ENCODE results near the gene CACNA1F.

The CACNA1F gene

GRCh38 chrX:49257074-49257790 is 24.1 kb upstream of the CACNA1F start:
- DNase-seq, result no peak

- DNase-seq, result no peak
These were observed 23.3 kb upstream of the CACNA1F start for GRCh38 chrX:49256268-49256995.

DNA sequence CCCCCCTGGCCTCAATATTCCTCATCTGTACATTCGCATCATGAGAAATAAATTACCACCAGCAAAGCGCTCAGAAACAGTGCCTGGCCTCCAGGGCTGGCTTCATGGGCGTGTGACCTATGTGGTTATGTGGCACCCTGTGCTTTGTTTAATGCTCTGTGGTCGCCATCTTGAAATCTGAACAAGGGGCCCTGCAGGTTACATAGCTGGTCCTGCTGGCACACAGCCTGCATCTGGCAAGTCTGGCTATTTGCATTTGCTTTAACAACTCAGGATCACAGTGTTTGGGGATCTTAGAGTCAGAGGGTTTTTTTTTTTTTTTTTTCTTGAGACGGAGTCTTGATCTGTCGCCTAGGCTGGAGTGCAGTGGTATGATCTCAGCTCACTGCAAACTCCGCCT is 21.5 kb upstream of the CACNA1F start:
- no peak for DNase-seq

DNA sequence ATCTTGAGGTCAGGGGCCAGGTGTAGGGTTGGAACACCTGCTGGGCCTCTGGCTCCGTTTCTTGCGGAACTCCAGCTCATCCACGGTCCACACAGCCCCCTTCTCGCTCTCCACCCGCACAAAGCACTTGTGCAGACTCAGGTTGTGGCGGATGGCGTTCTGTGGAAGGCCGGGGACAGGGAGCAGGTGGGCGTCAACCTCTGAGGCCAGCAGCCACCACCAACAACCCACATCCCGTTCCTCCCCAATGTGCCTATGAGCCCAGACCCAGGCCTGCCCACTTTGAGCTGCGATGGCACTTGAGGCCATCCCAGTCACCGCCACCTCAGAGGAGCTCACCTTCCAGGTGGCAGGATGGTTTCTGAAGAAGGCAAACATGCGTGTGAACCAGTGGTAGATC is 18.2 kb upstream of the CACNA1F start:
- DNase-seq, result no peak

DNA sequence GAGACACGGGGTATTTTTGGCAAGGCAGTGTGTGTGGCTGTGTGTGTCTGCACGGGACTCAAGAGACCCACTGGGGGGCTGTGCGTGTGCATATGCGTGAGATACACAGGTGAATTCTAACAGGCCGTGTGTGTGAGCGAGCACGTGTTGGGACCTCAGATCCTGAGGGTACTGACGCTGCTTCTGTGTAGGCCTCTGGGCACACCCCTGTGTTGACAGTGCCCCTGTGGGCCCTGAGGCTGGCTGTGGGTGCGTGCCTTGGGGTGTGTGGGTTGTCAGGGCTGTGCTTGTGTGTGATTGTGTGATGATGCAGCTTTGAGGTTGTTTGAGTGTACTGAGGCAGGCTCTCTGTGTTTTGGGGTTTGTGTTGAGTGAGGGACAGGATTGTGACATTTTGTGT is 17.4 kb upstream of the CACNA1F start:
- no peak for DNase-seq

- no peak for DNase-seq
These were observed 16.9 kb upstream of the CACNA1F start for GRCh38 chrX:49250066-49250465.

DNA sequence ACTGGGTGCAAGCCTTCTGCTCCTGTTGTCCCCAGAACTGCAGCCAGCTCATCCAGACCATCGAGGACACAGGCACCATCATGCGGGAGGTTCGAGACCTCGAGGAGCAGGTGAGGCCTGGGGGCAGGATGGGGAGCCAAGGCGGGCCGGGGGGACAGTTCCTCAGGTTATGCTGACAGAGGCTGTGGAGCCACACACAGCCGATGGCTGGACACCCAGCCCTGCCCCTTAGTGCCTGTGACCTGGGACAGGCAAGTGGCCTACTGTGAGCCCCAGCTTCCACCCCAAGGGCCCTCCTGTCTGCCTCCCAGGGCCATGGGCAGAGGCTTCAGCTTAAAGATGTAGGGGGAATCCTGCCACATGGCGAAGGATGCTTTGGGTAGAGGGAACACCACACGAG is 16.5 kb upstream of the CACNA1F start:
- DNase-seq, result no peak

DNA sequence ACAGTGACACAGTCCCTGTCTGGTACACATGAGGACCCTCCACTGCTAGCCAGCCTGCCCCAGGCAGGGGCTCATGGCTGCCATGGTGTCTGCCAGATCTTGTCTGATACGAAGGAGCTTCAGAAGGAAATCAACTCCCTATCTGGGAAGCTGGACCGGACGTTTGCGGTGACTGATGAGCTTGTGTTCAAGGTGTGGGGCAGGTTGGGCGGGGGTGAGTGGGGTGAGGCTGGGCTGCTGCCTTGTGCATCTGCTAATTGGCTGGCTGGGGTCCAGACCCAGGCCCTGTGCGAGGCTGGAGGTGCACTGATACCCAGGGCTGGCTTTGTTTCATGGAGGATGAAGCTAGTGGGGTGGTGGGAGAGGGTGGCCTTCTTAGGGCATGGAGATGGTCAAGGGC is 15.9 kb upstream of the CACNA1F start:
- DNase-seq, result no peak

GRCh38 chrX:49247916-49248811 is 15.0 kb upstream of the CACNA1F start:
- DNase-seq, result no peak

- DNase-seq, result no peak
These were observed 14.2 kb upstream of the CACNA1F start for GRCh38 chrX:49247346-49247745.

GRCh38 chrX:49246541-49246940 is 13.4 kb upstream of the CACNA1F start:
- DNase-seq, result no peak

GRCh38 chrX:49244207-49244606 is 11.1 kb upstream of the CACNA1F start:
- DNase-seq, result no peak

DNA sequence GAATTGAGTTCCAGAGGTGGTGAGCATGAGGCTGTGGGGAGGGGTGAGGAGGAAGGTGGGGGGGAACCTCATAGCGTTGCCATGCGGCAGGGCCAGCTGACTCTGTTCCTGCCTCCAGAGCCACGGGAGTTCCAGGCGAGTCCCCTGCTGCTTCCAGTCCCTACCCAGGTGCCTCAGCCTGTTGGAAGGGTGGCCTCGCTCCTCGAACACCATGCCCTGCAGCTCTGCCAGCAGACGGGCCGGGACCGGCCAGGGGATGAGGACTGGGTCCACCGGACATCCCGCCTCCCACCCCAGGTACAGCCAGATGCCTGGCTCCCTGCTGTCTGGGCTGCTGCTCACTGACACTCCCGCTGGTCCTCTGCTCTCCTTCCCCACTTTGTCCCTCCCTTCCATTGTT is 10.0 kb upstream of the CACNA1F start:
- no peak for DNase-seq

- no peak for DNase-seq
These were observed 9.5 kb upstream of the CACNA1F start for GRCh38 chrX:49242545-49243066.

DNA sequence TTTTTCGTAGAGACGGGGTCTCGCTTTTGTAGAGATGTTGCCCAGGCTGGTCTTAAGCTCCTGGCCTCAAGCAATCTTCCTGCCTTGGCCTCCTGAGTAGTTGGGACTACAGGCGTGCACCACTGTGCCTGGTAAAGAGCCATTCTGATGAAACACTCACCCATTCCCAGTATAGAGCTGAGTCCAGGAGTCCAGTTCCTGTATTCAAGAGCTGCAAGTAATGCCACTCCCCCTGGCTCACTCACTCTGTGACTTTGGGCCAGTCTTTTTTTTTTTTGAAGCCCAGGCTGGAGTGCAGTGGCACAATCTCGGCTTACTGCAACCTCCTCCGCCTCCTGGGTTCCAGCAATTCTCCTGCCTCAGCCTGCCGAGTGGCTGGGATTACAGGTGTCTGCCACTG is 5.6 kb upstream of the CACNA1F start:
- no peak for DNase-seq

GRCh38 chrX:49237060-49237459 is 3.9 kb upstream of the CACNA1F start:
- DNase-seq, result no peak

DNA sequence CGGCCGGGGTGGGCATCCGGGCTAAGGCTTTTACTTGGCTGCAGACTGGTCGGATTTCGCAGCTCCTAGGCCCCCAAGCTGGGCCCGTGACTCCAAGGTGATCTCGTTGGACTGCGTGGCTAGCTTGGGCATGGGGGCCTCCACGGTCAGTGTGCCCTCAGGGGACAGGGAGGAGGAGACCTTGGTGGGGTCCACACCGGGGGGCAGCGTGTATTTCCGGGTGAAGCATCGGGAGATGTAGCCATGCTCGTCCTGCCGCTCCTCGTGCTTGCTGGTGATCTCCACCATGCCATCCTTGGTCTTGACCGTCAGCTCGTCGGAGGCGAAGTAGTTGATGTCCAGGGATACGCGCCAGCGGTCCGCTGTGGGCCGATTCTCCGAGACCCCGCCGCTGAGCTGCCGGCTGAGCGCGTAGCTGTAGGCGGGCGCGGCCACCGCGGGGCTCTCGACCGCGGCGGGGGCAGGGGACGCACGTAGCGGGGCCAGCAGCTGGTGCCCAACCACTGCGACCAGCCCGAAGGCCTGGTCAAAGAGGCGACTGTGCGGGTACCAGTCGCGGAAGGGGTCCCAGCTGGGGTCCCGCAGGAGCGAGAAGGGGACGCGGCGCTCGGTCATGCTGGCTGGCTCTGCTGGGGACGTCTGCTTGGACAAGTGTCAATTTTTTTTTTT is 881 bp upstream of the CACNA1F start:
- no peak for DNase-seq

DNA sequence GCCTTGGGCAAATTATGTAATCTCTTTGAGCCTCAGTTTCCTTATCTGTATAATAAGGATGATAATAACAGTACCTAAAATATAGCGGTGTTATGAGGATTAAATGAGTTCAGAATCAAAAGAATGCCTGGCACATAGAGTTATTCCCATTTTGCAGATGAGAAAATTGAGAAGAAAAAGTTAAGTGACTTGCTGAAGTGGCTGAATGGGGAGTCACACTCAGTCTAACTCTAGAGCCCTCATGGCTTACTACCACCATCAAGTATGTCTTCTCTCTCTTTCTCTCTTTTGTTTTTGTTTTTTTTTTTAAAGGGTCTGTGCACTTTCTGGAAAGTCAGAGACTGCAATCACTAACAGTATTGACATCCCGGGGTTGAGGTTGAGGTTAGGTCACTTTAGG is 615 bp downstream of the CACNA1F start:
- DNase-seq, result no peak

- DNase-seq, result no peak
These were observed 1.7 kb downstream of the CACNA1F start for GRCh38 chrX:49231333-49232000.

DNA sequence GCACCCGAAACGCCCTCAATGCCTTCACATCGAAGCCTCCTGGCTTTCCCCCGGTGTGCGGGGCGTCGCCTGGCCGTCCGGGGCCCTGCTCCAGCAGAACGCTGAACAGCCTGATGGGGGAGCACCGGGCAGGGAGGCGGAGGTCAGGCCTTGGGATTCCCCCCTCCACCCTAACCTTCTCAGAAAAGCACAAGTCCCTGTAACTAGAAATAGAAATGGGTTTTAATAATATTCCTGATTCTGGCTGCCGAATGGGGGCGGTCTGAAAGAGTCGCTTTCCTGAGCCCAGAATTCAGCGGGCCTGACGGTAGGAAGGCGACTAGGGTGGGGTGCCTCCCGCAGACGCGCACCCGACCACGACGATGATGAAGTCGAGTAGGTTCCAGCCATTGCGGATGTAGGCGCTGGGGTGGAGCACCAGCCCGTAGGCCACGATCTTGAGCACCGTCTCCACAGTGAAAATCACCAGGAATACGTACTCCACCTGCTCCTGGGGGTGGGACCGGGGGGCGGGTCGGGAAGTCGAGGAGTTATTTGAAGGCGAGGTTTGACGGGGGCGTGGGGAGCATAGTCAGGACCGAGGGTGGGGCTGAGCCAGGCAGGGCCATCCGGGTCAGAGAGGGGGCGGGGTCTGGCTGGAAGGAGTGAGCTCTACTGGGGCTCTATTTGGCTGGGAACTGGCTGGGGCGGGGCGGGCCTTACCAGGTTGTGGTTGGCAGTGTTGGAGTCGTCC is 2.5 kb downstream of the CACNA1F start:
- peak; percentile 62 for DNase-seq

DNA sequence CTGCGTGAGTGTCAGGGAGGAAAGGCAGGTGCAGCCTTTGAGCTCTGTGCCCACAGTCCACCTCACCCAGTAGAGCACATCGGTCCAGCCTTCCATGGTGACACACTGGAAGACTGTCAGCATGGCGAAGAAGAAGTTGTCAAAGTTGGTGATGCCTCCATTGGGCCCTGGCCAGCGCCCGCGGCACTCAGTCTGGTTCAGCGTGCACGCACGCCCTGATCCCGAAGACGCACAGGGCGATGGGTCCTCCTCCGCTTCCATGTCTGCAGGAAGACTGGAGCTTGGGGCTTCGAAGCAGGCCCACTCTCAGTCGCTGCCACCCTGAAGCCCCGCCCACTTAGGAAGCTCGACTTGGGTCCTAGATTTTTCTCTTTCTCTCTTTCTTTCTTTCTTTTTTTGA is 5.0 kb downstream of the CACNA1F start:
- DNase-seq, result no peak

GRCh38 chrX:49227726-49228125 is 5.4 kb downstream of the CACNA1F start:
- no peak for DNase-seq
